ENCODE results near the gene HYKK. TPM values are rescaled to one million over a fixed set of nuclear protein-coding genes. Genes with fewer than 3 reads are reported as not detected.
A peak's percentile ranks its signal among the peaks of the same experiment; 100 is the strongest.
"Not testable (repeated sequence)": the region's sequence is repeated elsewhere in the genome, so short reads cannot be mapped to it uniquely, and the experiment has no call there.

The HYKK gene
- total RNA-seq, 1 experiment from 2014 or later, result 9.4 TPM

GRCh38 chr15:78551902-78552301 lies 44.5 kb downstream of the HYKK start:
- Histone ChIP-seq H3K27ac (no peak overlapping the region), H3K4me3 (no peak overlapping the region), H3K27me3 (replicated peaks) (0 out of 2 replicates have a peak, but pooled peaks cover 2% of the 10 kb centered on the region), H3K36me3 (peaks cover 44% of the 10 kb centered on the region), H3K4me1 (replicated peaks) (no peaks in the 10 kb centered on the region), H3K9me3 (replicated peaks) (no peaks in the 10 kb centered on the region)
- no peak for DNase-seq (ENCODE audit: low read depth in 1 of 2, low spot score in 2 of 2)

- Histone ChIP-seq H3K27ac (no peak overlapping the region), H3K27me3 (replicated peaks) (0 out of 2 replicates have a peak, but pooled peaks cover 2% of the 10 kb centered on the region), H3K36me3 (peaks cover 37% of the 10 kb centered on the region), H3K4me1 (replicated peaks) (no peaks in the 10 kb centered on the region), H3K9me3 (replicated peaks) (no peaks in the 10 kb centered on the region), H3K4me3 (no peak overlapping the region)
- no peak for DNase-seq (ENCODE audit: low read depth in 1 of 2, low spot score in 2 of 2)
These were observed 45.2 kb downstream of the HYKK start for GRCh38 chr15:78552597-78552996.

- not testable (repeated sequence) for H3K27me3 ChIP-seq (replicated peaks); H3K4me1 ChIP-seq (replicated peaks); DNase-seq (ENCODE audit: low read depth in 1 of 2, low spot score in 2 of 2); H3K36me3 ChIP-seq; H3K27ac ChIP-seq; H3K4me3 ChIP-seq; H3K9me3 ChIP-seq (replicated peaks)
These were observed 52.8 kb downstream of the HYKK start for GRCh38 chr15:78560201-78560600.

- H3K4me3 ChIP-seq, result no peak overlapping the region
- H3K4me1 ChIP-seq (replicated peaks), result peaks cover 4% of the 10 kb centered on the region; the same call in 1 of the 2 replicates
- H3K36me3 ChIP-seq, result no peaks in the 10 kb centered on the region; the same call in 1 of the 2 replicates
- H3K27ac ChIP-seq, result no peak overlapping the region
- 0 out of 2 replicates have a peak, but pooled peaks cover 4% of the 10 kb centered on the region for H3K27me3 ChIP-seq (replicated peaks)
- DNase-seq (ENCODE audit: low read depth in 1 of 2, low spot score in 2 of 2), result no peak
- H3K9me3 ChIP-seq (replicated peaks), result peaks cover 2% of the 10 kb centered on the region; the same call in 1 of the 2 replicates
These were observed 54.1 kb downstream of the HYKK start for GRCh38 chr15:78561490-78561889.

GRCh38 chr15:78563092-78563491 lies 55.7 kb downstream of the HYKK start:
- H3K27ac ChIP-seq, result no peak overlapping the region
- DNase-seq (ENCODE audit: low read depth in 1 of 2, low spot score in 2 of 2), result no peak
- no peak overlapping the region for H3K4me3 ChIP-seq
- H3K9me3 ChIP-seq (replicated peaks), result peaks cover 2% of the 10 kb centered on the region; the same call in 1 of the 2 replicates
- H3K4me1 ChIP-seq (replicated peaks), result peaks cover 4% of the 10 kb centered on the region; the same call in 1 of the 2 replicates
- 0 out of 2 replicates have a peak, but pooled peaks cover 8% of the 10 kb centered on the region for H3K27me3 ChIP-seq (replicated peaks)
- H3K36me3 ChIP-seq, result no peaks in the 10 kb centered on the region; the same call in 1 of the 2 replicates

- peaks cover 4% of the 10 kb centered on the region; the same call in 1 of the 2 replicates for H3K4me1 ChIP-seq (replicated peaks)
- H3K4me3 ChIP-seq, result no peak overlapping the region
- no peak overlapping the region for H3K27ac ChIP-seq
- peaks cover 2% of the 10 kb centered on the region; the same call in 1 of the 2 replicates for H3K9me3 ChIP-seq (replicated peaks)
- H3K36me3 ChIP-seq, result no peaks in the 10 kb centered on the region; the same call in 1 of the 2 replicates
- DNase-seq (ENCODE audit: low read depth in 1 of 2, low spot score in 2 of 2), result no peak
- 0 out of 2 replicates have a peak, but pooled peaks cover 4% of the 10 kb centered on the region for H3K27me3 ChIP-seq (replicated peaks)
These were observed 57.3 kb downstream of the HYKK start for GRCh38 chr15:78564743-78565096.

GRCh38 chr15:78565097-78565950 lies 57.9 kb downstream of the HYKK start, which contains the start of gene CHRNA5:
CHRNA5 (plus strand) TSS chr15:78565520; CDS start chr15:78565720, 200 bp downstream.
- 0 out of 2 replicates have a peak, but pooled peaks cover 4% of the 10 kb centered on the region for H3K27me3 ChIP-seq (replicated peaks)
- peaks cover 4% of the 10 kb centered on the region; the same call in 1 of the 2 replicates for H3K4me1 ChIP-seq (replicated peaks)
- H3K27ac ChIP-seq, result no peak within 1 kb of the TSS
- no peaks in the 10 kb centered on the region; the same call in 1 of the 2 replicates for H3K36me3 ChIP-seq
- H3K9me3 ChIP-seq (replicated peaks), result peaks cover 2% of the 10 kb centered on the region; the same call in 1 of the 2 replicates
- DNase-seq (ENCODE audit: low read depth in 1 of 2, low spot score in 2 of 2), result peak; percentile 72 to 96
- H3K4me3 ChIP-seq, result peak within 1 kb of the TSS; percentile 56

- peak overlapping the region; percentile 56 for H3K4me3 ChIP-seq
- peaks cover 2% of the 10 kb centered on the region; the same call in 1 of the 2 replicates for H3K9me3 ChIP-seq (replicated peaks)
- 0 out of 2 replicates have a peak, but pooled peaks cover 4% of the 10 kb centered on the region for H3K27me3 ChIP-seq (replicated peaks)
- H3K36me3 ChIP-seq, result no peaks in the 10 kb centered on the region; the same call in 1 of the 2 replicates
- peak in 1 of 2 experiments; percentile 57 for DNase-seq (ENCODE audit: low read depth in 1 of 2, low spot score in 2 of 2)
- peaks cover 4% of the 10 kb centered on the region; the same call in 1 of the 2 replicates for H3K4me1 ChIP-seq (replicated peaks)
- no peak overlapping the region for H3K27ac ChIP-seq
These were observed 58.8 kb downstream of the HYKK start for GRCh38 chr15:78565951-78566774.

GRCh38 chr15:78567531-78567930 lies 60.2 kb downstream of the HYKK start:
- Histone ChIP-seq H3K27me3 (replicated peaks) (0 out of 2 replicates have a peak, but pooled peaks cover 4% of the 10 kb centered on the region), H3K4me3 (no peak overlapping the region), H3K36me3 (no peaks in the 10 kb centered on the region; the same call in 1 of the 2 replicates), H3K27ac (no peak overlapping the region), H3K4me1 (replicated peaks) (peaks cover 4% of the 10 kb centered on the region; the same call in 1 of the 2 replicates), H3K9me3 (replicated peaks) (peaks cover 2% of the 10 kb centered on the region; the same call in 1 of the 2 replicates)
- no peak for DNase-seq (ENCODE audit: low read depth in 1 of 2, low spot score in 2 of 2)

GRCh38 chr15:78570710-78571109 lies 63.3 kb downstream of the HYKK start:
- Histone ChIP-seq H3K4me3 (no peak overlapping the region), H3K27me3 (replicated peaks) (0 out of 2 replicates have a peak, but pooled peaks cover 4% of the 10 kb centered on the region), H3K4me1 (replicated peaks) (peaks cover 4% of the 10 kb centered on the region; the same call in 1 of the 2 replicates), H3K27ac (no peak overlapping the region), H3K36me3 (no peaks in the 10 kb centered on the region; the same call in 1 of the 2 replicates), H3K9me3 (replicated peaks) (peaks cover under 1% of the 10 kb centered on the region; the same call in 1 of the 2 replicates)
- no peak for DNase-seq (ENCODE audit: low read depth in 1 of 2, low spot score in 2 of 2)

- H3K36me3 ChIP-seq, result no peaks in the 10 kb centered on the region
- DNase-seq (ENCODE audit: low read depth in 1 of 2, low spot score in 2 of 2), result no peak
- H3K4me3 ChIP-seq, result no peak overlapping the region
- H3K9me3 ChIP-seq (replicated peaks), result no peaks in the 10 kb centered on the region
- no peak overlapping the region for H3K27ac ChIP-seq
- 0 out of 2 replicates have a peak, but pooled peaks cover 4% of the 10 kb centered on the region for H3K27me3 ChIP-seq (replicated peaks)
- peaks cover under 1% of the 10 kb centered on the region; the same call in 1 of the 2 replicates for H3K4me1 ChIP-seq (replicated peaks)
These were observed 64.0 kb downstream of the HYKK start for GRCh38 chr15:78571382-78571781.

GRCh38 chr15:78573416-78573815 lies 66.0 kb downstream of the HYKK start:
- Histone ChIP-seq H3K4me1 (replicated peaks) (no peaks in the 10 kb centered on the region), H3K27ac (no peak overlapping the region), H3K36me3 (no peaks in the 10 kb centered on the region), H3K27me3 (replicated peaks) (no peaks in the 10 kb centered on the region), H3K9me3 (replicated peaks) (no peaks in the 10 kb centered on the region), H3K4me3 (no peak overlapping the region)
- no peak for DNase-seq (ENCODE audit: low read depth in 1 of 2, low spot score in 2 of 2)

- H3K4me3 ChIP-seq, result no peak overlapping the region
- H3K9me3 ChIP-seq (replicated peaks), result no peaks in the 10 kb centered on the region
- no peak overlapping the region for H3K27ac ChIP-seq
- no peaks in the 10 kb centered on the region for H3K27me3 ChIP-seq (replicated peaks)
- DNase-seq (ENCODE audit: low read depth in 1 of 2, low spot score in 2 of 2), result no peak
- H3K36me3 ChIP-seq, result no peaks in the 10 kb centered on the region
- H3K4me1 ChIP-seq (replicated peaks), result no peaks in the 10 kb centered on the region
These were observed 67.6 kb downstream of the HYKK start for GRCh38 chr15:78574944-78575343.
